Stimulated activated effector memory CD8-positive, alpha-beta T cell treated with anti-CD3 and anti-CD28 coated beads, Interleukin-12 subunit alpha, Interleukin-12 subunit beta, amount 100 ng/mL, for 72 hours (primary cell): ENCODE data around the gene VAC14.

Experiments
- ATAC-seq: fragments of 150-1000 bp; cut with Tn5 transposase; 2 replicates; pipeline ENCODE4 v1.10.0; 2021
- DNase-seq, 2 donors: peaks; one replicate each; pipeline ENCODE4 v3.0.0; 2021 to 2022; ENCODE audit warnings: low spot score in 2 of 2
- H3K27ac Mint-ChIP-seq: one replicate; pipeline ENCODE4 v1.8.0; 2022; ENCODE audit warnings: mild to moderate bottlenecking, mixed read lengths
- H3K36me3 Mint-ChIP-seq: one replicate; pipeline ENCODE4 v1.8.0; 2022; ENCODE audit warnings: mild to moderate bottlenecking, mixed read lengths
- H3K4me1 Mint-ChIP-seq: one replicate; pipeline ENCODE4 v1.8.0; 2022; ENCODE audit warnings: mixed read lengths
- H3K4me3 Mint-ChIP-seq: one replicate; pipeline ENCODE4 v1.8.0; 2022; ENCODE audit warnings: mild to moderate bottlenecking, mixed read lengths
- H3K9me3 Mint-ChIP-seq: one replicate; pipeline ENCODE4 v1.8.0; 2022; ENCODE audit warnings: mixed read lengths

Gene VAC14

DNA sequence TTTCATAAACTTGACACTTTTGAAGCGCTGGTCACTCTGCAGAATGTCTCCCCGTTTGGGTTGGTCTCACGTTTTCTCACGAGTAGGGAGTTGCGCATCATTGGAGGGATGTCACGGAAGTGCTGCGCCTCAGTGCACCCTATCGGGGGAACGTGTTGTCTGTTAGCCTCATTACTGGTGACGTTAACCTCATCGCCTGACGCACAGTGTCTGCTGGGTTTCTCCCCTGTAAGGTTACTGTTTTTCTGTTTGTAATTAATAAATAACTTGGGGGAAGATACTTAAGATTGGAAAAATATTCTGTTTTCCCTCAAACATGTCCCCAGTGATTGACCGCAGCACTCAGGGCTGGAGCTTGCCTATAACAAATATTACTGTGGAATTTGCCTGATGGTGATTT, 26.7 kb downstream of the VAC14 start:
- no peak for DNase-seq
- no peaks in the 10 kb centered on the region for H3K4me1 Mint-ChIP-seq
- ATAC-seq: no peak
- no peaks in the 10 kb centered on the region for H3K9me3 Mint-ChIP-seq
- peaks cover 81% of the 10 kb centered on the region for H3K36me3 Mint-ChIP-seq
- H3K27ac Mint-ChIP-seq: no peak overlapping the region
- H3K4me3 Mint-ChIP-seq: no peak overlapping the region

DNA sequence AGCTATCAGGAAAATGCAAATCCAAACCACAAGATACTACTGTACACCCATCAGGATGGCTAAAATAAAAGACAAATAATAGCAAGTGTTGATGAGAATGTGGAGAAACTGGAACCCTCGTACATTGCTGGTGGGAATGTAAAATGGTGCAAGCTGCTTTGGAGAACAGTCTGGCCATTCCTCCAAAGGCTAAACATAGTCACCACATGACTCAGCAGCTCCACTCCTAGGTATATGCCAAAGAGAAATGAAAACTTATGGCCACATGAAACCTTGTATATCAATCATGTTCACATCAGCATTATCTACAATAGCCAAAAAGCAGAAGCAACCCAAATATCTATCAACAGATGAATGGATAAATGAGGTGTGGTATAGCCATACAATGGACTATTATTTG, 28.5 kb downstream of the VAC14 start:
- Mint-ChIP-seq H3K4me3 (no peak overlapping the region), H3K36me3 (peaks cover 65% of the 10 kb centered on the region), H3K27ac (no peak overlapping the region), H3K4me1 (no peaks in the 10 kb centered on the region), H3K9me3 (no peaks in the 10 kb centered on the region)
- ATAC-seq (no peak), DNase-seq (no peak)

DNA sequence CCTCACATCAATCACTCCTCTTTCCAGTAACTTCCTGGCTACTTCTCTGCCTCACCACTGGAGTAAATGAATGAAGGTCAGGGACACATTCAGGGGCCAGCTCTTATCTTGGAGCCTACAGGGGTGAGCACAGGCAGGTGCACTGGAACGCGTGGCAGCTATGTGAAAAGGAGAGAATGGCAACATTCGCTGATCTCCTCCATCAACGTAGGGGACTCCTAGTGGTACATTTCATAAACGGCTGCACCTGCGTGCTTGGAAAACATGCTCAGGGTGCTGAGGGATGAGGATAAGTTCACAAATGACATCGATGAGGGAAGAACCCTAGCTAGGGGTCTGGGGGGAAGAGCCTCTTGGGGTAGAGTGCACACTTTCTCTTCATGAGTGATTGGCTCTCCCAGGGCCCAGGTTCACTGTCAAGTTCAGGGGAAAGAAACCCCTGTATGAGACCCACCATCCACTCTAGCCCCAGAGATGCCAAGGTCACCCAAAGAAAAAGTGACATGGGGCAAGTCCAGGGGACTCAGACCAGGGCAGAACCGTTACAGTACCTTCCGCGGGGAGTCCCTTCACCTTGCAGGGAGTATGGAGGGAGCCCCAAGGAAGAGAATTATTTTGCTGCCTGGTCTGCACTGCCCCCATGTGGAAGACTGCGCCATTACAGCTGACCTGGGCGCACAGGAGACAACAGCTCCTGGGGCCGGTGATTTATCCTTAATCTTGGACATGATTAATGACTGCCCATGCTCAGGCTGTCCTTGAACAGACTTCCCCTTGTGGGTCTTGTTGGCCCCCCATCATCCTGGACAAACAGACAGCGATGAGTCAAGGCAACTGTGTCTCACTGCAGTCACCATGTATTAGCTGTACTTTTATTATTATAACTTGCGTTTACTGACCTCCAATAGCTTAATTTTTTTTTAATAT, 30.1 kb downstream of the VAC14 start:
- H3K4me1 Mint-ChIP-seq: no peaks in the 10 kb centered on the region
- DNase-seq: peak; percentile 59 to 84
- peaks cover 55% of the 10 kb centered on the region for H3K36me3 Mint-ChIP-seq
- H3K4me3 Mint-ChIP-seq: no peak overlapping the region
- H3K27ac Mint-ChIP-seq: no peak overlapping the region
- H3K9me3 Mint-ChIP-seq: no peaks in the 10 kb centered on the region
- ATAC-seq: peak; percentile 63

DNA sequence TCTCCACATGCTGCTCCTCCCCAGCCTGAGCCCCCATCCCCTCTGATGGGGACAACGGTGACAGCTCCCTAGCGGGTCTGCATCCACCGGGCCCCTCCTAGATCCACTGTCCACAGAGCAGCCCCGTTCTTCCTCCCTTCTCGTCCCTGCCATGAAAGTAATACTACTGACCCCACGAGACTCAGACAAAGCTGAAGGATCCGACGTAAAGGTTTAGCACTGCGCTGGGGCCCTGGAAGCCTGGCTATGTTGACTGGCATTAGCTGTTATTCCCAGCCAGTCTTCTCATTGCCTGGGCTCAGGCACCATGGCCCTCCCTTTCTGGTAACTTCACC, 30.7 kb downstream of the VAC14 start:
- no peak for ATAC-seq
- H3K27ac Mint-ChIP-seq: peak overlapping the region; percentile 73
- no peaks in the 10 kb centered on the region for H3K4me1 Mint-ChIP-seq
- no peak overlapping the region for H3K4me3 Mint-ChIP-seq
- no peaks in the 10 kb centered on the region for H3K9me3 Mint-ChIP-seq
- no peak for DNase-seq
- peaks cover 52% of the 10 kb centered on the region for H3K36me3 Mint-ChIP-seq

DNA sequence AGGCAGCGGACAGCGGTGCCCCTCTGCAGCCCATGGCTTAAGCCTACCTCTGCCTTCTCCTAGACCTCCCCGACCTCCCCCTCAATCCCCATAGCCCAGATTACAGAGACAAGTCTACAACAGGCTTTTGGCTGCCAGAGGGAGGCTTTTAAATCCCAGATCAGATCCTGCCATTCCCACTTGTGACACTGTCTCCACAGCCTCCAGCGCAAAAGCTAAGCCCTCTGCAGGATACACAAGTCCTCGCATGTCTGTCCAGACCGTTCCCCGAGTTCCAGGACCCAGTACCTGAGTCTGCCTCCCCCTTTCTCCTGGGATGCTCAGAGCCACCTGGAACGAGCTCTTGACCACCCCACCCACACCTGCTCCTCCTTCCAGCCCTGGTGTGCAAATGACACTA, 31.2 kb downstream of the VAC14 start:
- Mint-ChIP-seq H3K27ac (peak overlapping the region; percentile 73), H3K4me3 (no peak overlapping the region), H3K9me3 (no peaks in the 10 kb centered on the region), H3K36me3 (peaks cover 48% of the 10 kb centered on the region), H3K4me1 (no peaks in the 10 kb centered on the region)
- ATAC-seq (no peak), DNase-seq (no peak)

DNA sequence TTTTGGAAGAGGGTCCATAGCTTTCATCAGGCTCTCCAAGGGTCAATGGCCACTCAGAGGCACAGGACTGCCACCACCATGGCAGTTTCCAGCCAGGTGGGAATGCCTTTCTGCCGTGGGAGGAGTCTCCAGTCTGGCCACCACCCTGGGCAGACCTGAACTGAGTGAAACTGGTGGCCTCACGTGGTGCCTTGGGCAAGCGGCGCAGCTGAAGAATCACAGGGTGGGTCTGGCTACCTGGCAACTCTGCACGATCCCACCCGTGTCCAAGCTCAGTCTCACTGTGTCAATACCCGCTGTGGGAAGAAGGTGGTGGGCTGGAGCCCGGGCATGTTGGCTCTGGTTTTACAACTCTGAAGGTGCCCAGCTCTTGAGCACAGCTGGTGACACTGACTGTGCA, 31.8 kb downstream of the VAC14 start:
- Mint-ChIP-seq H3K4me3 (no peak overlapping the region), H3K27ac (peak overlapping the region; percentile 73), H3K9me3 (no peaks in the 10 kb centered on the region), H3K4me1 (no peaks in the 10 kb centered on the region), H3K36me3 (peaks cover 44% of the 10 kb centered on the region)
- DNase-seq: no peak
- no peak for ATAC-seq

DNA sequence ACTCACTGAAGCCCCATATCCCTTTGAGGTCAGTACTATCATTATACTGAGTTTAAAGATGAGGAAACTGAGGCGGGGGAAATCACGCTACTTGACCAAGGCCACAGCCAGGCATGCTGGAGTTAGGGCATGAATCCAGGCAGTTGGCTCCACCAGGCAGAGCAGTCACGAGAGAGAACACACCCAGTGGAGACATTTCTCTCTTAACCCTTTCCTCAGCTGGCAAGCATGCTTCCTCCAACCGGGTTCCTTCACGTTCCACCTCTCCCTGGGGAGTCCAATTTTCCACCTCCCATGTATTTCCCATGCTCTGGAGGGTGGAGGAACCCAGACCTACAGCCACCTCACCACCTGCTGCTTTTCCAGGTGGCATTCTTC, 32.8 kb downstream of the VAC14 start:
- no peak for ATAC-seq
- H3K27ac Mint-ChIP-seq: no peak overlapping the region
- no peaks in the 10 kb centered on the region for H3K9me3 Mint-ChIP-seq

DNA sequence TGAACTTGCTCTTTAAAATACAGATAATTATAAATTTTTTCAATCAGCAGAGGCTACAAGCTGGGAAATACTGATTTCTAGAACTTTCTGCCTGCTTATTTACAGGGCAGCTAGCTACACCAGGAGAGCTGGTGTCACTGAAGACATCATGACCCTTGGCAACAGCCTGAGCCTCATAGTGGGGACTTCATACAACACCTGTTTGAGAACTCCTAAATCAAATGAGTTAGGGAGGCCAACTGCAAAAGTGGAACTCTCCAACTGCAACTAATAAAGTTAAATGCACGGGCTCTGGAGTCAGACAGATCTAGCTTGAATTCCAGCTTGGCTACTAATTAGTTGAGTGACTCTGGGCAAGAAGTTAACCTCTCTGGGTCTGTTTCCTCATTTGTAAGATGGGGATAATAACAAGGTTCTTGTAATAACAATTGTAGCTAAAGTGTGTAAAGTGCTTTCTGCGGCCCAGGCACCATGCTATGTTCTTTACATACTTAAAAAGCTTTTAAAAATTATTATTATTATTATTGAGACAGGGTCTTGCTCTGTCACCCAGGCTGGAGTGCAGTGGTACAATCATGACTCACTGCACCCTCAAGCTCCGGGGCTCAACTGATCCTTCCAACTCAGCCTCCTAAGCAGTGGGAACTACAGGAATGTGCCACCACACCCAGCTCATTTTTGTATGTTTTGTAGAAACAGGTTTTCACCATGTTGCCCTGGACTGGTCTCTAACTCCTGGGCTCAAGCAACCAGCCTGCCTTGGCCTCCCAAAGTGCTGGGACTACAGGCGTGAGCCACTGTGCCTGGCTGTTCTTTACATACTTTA, 33.4 kb downstream of the VAC14 start:
- ATAC-seq: no peak
- DNase-seq: no peak
- Mint-ChIP-seq H3K27ac (no peak overlapping the region), H3K4me1 (no peaks in the 10 kb centered on the region), H3K9me3 (no peaks in the 10 kb centered on the region), H3K36me3 (peaks cover 29% of the 10 kb centered on the region), H3K4me3 (no peak overlapping the region)

More for the DNA sequence above, 32.8 kb downstream of the VAC14 start:
- H3K4me1 Mint-ChIP-seq: no peaks in the 10 kb centered on the region
- DNase-seq: no peak
- H3K4me3 Mint-ChIP-seq: no peak overlapping the region
- H3K36me3 Mint-ChIP-seq: peaks cover 35% of the 10 kb centered on the region

DNA sequence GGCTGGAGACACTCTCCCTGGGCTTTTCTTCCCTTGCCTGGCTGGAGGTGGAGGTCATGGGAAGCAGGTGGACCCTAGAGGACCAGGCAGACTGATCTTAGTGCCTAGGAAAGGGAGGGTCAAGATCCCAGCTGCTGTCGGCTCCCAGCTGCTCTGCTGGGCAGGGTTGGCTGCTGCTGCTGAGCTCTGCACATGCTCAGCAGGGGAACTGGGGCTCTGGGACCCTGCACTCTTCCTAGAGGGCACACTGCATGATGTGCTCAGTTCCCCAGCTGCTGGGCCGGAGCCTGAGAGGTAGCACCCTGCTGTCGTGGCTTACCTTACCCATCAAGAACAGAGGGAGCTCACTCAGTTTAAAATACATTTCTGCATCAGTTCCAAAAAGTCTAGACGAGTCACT, 34.3 kb downstream of the VAC14 start:
- no peak for ATAC-seq
- Mint-ChIP-seq H3K27ac (no peak overlapping the region), H3K9me3 (no peaks in the 10 kb centered on the region), H3K36me3 (peaks cover 22% of the 10 kb centered on the region), H3K4me1 (no peaks in the 10 kb centered on the region), H3K4me3 (no peak overlapping the region)
- DNase-seq: no peak

DNA sequence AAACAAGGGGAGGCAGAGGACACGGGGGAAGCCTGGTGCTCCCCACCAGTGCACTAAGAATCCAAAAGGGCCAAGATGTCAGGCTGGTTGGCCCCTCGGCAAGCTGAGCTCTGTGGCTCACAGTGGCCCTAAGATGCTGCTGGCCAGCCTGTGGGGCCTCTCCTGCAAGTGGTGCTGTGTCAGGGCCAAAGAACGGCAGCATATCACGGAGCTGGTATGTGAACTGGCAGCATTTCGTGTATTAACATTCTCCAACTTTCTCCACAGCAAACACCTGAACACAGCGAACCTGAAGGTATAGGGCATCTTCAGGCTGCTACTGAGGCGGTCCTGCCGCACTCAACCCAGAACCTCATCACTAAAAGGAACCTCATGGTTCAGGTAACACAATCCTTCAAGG, 34.8 kb downstream of the VAC14 start:
- ATAC-seq: no peak
- Mint-ChIP-seq H3K9me3 (no peaks in the 10 kb centered on the region), H3K27ac (no peak overlapping the region), H3K4me3 (no peak overlapping the region), H3K4me1 (no peaks in the 10 kb centered on the region), H3K36me3 (peaks cover 21% of the 10 kb centered on the region)
- no peak for DNase-seq

DNA sequence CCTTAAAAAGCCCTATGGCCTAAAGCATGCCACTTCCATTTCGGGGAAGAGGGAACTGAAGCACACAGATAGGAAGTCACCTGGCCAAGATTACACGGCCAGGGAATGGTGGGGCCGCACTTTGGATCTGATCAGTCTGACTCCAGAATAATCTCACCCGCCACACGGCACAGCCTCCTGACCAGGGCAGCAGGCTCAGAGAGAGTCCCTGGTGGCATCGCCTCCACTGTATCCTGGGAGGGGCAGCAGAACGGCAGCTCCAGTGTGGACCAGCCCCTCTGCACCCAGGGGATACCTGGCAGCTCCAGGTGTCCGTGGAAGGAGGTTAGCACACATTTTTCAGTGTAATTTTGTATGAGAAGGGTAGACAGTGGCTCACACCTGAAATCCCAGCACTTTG, 35.5 kb downstream of the VAC14 start:
- ATAC-seq (no peak), DNase-seq (no peak)
- peaks cover 5% of the 10 kb centered on the region for H3K4me1 Mint-ChIP-seq
- no peak overlapping the region for H3K27ac Mint-ChIP-seq
- no peaks in the 10 kb centered on the region for H3K9me3 Mint-ChIP-seq
- no peak overlapping the region for H3K4me3 Mint-ChIP-seq
- peaks cover 21% of the 10 kb centered on the region for H3K36me3 Mint-ChIP-seq

DNA sequence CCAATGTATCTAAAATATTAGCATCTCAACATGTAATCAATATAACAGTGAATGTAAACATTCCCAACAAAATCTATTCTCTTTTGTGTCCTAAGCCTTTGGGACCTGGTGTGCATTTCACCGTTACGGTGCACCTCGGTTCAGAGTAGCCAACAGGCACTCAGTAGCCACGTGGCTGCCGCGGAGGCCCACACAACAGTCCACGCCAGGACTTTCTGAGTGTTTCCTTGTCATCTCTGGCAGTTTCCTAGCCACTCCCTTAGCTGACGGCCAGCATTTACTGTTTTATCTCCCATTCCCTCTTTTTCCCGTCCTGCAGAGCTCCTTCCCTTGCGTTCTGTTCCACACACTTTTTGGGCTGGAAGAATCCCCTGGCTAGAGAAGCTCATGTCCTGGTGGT, 36.3 kb downstream of the VAC14 start:
- H3K9me3 Mint-ChIP-seq: no peaks in the 10 kb centered on the region
- H3K4me3 Mint-ChIP-seq: no peak overlapping the region
- ATAC-seq (no peak), DNase-seq (no peak)
- peaks cover 18% of the 10 kb centered on the region for H3K36me3 Mint-ChIP-seq
- H3K4me1 Mint-ChIP-seq: peaks cover 6% of the 10 kb centered on the region
- peak overlapping the region; percentile 40 for H3K27ac Mint-ChIP-seq

DNA sequence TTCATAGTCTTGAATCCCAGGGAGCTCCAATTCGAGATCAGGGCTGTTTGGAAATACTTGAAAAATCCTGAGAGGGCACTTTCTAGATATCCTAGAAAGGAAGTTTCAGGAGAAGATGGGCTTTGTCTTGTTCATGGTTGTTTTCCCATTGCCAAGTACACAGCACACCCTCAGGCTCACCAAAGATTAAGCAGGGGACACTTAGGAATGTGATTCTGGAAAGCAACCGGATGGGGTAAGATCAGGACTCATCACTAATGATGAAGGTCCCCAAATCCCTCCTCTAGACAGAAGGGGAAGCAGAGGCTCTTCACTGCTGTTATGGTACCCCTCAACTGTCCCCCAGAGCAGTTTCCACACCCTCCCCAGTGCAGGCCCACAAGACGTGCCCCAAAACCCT, 40.7 kb downstream of the VAC14 start:
- Mint-ChIP-seq H3K9me3 (no peaks in the 10 kb centered on the region), H3K4me1 (peaks cover 6% of the 10 kb centered on the region), H3K36me3 (peaks cover 31% of the 10 kb centered on the region), H3K27ac (peak overlapping the region; percentile 48), H3K4me3 (no peak overlapping the region)
- DNase-seq (no peak), ATAC-seq (no peak)

DNA sequence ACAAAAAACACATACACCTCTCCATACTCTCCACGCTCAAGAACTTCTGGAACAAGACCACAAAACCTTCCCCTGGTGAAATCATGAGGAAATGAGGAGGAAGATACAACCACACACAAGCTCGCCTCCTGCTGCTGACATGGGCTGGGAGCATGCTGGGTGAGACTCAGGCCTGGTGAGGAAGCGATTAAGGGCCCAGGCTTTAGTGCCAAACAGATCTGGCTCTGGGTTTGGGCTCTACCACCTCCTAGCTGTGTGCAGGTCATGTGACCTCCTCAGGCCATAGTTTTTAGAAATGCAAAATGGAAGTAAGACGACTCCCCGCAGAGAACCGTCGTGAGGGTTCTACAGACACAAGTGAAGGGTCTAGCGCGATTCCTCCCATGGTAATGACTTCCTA, 41.3 kb downstream of the VAC14 start:
- peak overlapping the region; percentile 54 for H3K27ac Mint-ChIP-seq
- H3K36me3 Mint-ChIP-seq: peaks cover 31% of the 10 kb centered on the region
- H3K9me3 Mint-ChIP-seq: no peaks in the 10 kb centered on the region
- no peak overlapping the region for H3K4me3 Mint-ChIP-seq
- DNase-seq (no peak), ATAC-seq (no peak)
- H3K4me1 Mint-ChIP-seq: peaks cover 6% of the 10 kb centered on the region

DNA sequence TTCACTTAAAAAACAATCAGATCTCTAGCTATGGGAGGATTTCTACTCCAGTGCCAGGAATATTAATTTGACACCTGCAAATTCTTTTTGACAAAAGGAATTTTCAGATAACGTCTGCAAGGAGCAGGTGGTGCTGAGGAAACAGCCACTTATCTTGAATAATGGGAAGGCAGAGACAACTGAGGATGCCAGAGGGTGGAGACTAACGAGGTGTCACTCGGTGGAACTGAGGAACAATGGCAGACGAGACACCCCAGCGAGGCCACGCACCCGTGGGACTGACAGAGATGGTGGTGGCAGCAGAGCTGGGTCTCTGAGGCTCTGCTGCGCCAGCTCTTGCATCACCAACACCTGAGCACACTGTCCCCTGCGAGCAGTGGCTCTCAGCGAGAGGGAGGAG, 42.2 kb downstream of the VAC14 start:
- DNase-seq (no peak), ATAC-seq (no peak)
- Mint-ChIP-seq H3K4me1 (peaks cover 6% of the 10 kb centered on the region), H3K9me3 (no peaks in the 10 kb centered on the region), H3K4me3 (no peak overlapping the region), H3K36me3 (peaks cover 31% of the 10 kb centered on the region), H3K27ac (peak overlapping the region; percentile 75)

DNA sequence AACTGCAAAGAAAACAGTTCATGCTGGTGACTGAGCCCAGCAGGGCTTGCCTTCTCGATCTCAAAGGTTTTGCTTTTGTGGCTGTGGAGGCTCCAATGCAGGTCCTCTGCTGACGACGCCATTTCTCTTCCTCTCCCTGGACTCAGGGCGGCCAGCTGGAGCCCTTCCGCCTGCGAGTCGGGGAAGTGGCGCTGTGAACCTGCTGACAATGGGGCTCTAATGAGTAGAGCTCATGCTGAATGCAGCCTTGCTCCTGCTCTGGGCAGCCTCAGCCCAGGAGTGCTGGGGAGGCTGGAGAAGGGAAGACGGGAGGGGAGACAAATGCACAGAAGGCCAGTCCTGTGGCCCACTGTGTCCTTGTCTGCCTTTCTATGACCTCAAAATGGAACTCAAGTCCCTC, 43.8 kb downstream of the VAC14 start:
- Mint-ChIP-seq H3K4me3 (no peak overlapping the region), H3K27ac (no peak overlapping the region), H3K9me3 (no peaks in the 10 kb centered on the region), H3K36me3 (peaks cover 37% of the 10 kb centered on the region), H3K4me1 (peaks cover 6% of the 10 kb centered on the region)
- DNase-seq (no peak), ATAC-seq (no peak)
